Right atrium auricular region (tissue), 2 donors: Measurements from ENCODE around the gene FBXO11. TPM values are rescaled to one million over a fixed set of nuclear protein-coding genes. Genes with fewer than 3 reads are reported as not detected.
"Not testable (repeated sequence)": the region's sequence is repeated elsewhere in the genome, so short reads cannot be mapped to it uniquely, and the experiment has no call there.

ENCODE experiments used
- DNase-seq: peaks from one replicate; pipeline ENCODE4 v3.0.0-alpha.2; 2019; ENCODE audit warnings: low spot score
- H3K27ac ChIP-seq, 2 donors: fragments of 200-600 bp; sonication (generic); 1 replicate in 1 of 2; 2 replicates in 1 of 2; pipeline ENCODE4 v1.5.1; 2016 to 2019
- H3K27me3 ChIP-seq, 2 donors: fragments of 200-600 bp; sonication (generic); one replicate each; pipeline versions ENCODE4 v1.5.1 to v1.6.0; 2017 to 2019
- H3K36me3 ChIP-seq: fragments of 200-600 bp; sonication (generic); one replicate; pipeline ENCODE4 v1.5.1; 2016
- H3K4me1 ChIP-seq, 2 donors: fragments of 200-600 bp; sonication (generic); one replicate each; pipeline versions ENCODE4 v1.5.1 to v1.6.0; 2017 to 2019
- H3K4me3 ChIP-seq, 2 donors: fragments of 200-600 bp; sonication (generic); 1 replicate in 1 of 2; 2 replicates in 1 of 2; pipeline ENCODE4 v1.5.1; 2017 to 2019; ENCODE audit warnings: mild to moderate bottlenecking in 1 of 2, moderate library complexity in 1 of 2
- H3K9me3 ChIP-seq, 2 donors: fragments of 200-600 bp; sonication (generic); one replicate each; pipeline ENCODE4 v1.5.1; 2019
- total RNA-seq, 2 donors: library from RNA; depleted of rRNA; stranded (reverse); fragments of >200 nt; gene quantifications; one replicate each; pipeline ENCODE4 v1.1.0, GENCODE V29; 2016
- TF ChIP-seq, protein P1 (sequence below), 2 donors: fragments of 200-600 bp; sonication (generic); IDR thresholded peaks; one replicate each; pipeline ENCODE4 v1.5.1; 2019; ENCODE audit warnings: antibody characterized with exemption in 2 of 2

FBXO11 gene
- total RNA-seq, 2 donors from 2014 or later = 28.6 to 31.7 TPM

DNA sequence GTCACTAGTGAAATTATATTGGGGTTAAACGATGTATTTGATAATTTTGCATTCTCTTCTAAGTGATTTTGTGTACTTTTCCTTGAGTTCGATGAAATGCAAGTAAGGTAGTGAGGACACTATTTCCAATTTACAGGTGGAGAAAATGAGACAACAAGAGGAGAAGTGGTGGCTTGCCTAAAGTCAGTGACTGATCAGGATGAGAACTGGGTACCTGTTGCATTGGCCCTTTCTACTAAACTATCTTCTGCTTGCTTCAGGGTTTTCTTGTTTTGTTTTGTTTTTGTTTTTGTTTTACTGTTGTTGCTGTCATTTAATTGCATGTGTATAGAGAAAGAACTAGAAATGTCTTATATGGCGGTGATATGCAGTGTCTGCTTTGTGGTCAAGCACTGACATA lies 31.4 kb upstream of the FBXO11 start:
- Histone ChIP-seq H3K27me3 (no peaks in the 10 kb centered on the region), H3K36me3 (no peaks in the 10 kb centered on the region), H3K9me3 (no peaks in the 10 kb centered on the region), H3K4me1 (no peaks in the 10 kb centered on the region), H3K27ac (no peak overlapping the region), H3K4me3 (no peak overlapping the region)
- DNase-seq = no peak
- TF ChIP-seq, protein P1, sequence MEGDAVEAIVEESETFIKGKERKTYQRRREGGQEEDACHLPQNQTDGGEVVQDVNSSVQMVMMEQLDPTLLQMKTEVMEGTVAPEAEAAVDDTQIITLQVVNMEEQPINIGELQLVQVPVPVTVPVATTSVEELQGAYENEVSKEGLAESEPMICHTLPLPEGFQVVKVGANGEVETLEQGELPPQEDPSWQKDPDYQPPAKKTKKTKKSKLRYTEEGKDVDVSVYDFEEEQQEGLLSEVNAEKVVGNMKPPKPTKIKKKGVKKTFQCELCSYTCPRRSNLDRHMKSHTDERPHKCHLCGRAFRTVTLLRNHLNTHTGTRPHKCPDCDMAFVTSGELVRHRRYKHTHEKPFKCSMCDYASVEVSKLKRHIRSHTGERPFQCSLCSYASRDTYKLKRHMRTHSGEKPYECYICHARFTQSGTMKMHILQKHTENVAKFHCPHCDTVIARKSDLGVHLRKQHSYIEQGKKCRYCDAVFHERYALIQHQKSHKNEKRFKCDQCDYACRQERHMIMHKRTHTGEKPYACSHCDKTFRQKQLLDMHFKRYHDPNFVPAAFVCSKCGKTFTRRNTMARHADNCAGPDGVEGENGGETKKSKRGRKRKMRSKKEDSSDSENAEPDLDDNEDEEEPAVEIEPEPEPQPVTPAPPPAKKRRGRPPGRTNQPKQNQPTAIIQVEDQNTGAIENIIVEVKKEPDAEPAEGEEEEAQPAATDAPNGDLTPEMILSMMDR (IDR thresholded peaks at IDR 0.05) = no peak

DNA sequence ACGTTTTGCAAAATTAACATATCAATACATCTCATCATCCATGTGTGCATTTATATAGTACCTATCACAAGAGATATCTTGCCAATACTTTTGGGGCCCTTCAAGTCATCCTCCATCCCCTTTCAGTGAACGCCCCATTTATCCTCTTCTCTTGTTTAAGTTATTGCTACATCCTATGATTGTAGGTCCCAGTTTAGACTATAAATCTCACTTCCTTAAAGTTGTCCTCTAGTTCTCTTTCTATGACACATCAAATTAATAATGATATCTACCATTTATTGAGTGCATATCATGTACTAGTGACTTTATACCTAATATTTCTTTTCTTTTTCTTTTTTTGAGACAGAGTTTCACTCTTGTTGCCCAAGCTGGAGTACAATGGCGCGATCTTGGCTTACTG lies 28.8 kb upstream of the FBXO11 start:
- H3K27me3 ChIP-seq = no peaks in the 10 kb centered on the region
- no peak overlapping the region for H3K4me3 ChIP-seq
- H3K4me1 ChIP-seq = no peaks in the 10 kb centered on the region
- no peaks in the 10 kb centered on the region for H3K9me3 ChIP-seq
- no peak overlapping the region for H3K27ac ChIP-seq
- TF ChIP-seq, protein P1 (IDR thresholded peaks at IDR 0.05) = no peak
- no peak for DNase-seq
- no peaks in the 10 kb centered on the region for H3K36me3 ChIP-seq

DNA sequence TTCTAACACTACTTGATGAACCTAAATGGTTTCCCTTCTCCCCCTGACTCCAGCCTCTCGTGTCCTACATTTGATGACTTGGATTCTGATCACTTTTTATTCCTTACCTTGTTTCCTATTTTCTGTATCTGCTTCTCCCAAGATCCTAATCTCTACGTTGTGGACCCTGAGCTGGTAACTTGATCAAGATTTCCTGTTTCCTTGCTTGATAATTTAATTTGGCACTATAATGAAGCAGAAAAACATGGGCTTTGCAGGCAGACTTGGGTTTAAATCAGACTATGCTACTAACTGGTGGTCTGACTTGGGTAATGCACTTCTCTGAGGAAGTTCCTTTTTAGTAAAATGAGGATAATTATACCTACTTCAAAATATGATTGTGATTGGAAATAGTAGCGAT lies 11.7 kb upstream of the FBXO11 start:
- H3K27me3 ChIP-seq = no peaks in the 10 kb centered on the region
- H3K4me1 ChIP-seq = no peaks in the 10 kb centered on the region
- no peaks in the 10 kb centered on the region for H3K9me3 ChIP-seq
- no peak overlapping the region for H3K4me3 ChIP-seq
- no peak overlapping the region for H3K27ac ChIP-seq
- no peaks in the 10 kb centered on the region for H3K36me3 ChIP-seq
- DNase-seq = no peak
- TF ChIP-seq, protein P1 (IDR thresholded peaks at IDR 0.05) = no peak

DNA sequence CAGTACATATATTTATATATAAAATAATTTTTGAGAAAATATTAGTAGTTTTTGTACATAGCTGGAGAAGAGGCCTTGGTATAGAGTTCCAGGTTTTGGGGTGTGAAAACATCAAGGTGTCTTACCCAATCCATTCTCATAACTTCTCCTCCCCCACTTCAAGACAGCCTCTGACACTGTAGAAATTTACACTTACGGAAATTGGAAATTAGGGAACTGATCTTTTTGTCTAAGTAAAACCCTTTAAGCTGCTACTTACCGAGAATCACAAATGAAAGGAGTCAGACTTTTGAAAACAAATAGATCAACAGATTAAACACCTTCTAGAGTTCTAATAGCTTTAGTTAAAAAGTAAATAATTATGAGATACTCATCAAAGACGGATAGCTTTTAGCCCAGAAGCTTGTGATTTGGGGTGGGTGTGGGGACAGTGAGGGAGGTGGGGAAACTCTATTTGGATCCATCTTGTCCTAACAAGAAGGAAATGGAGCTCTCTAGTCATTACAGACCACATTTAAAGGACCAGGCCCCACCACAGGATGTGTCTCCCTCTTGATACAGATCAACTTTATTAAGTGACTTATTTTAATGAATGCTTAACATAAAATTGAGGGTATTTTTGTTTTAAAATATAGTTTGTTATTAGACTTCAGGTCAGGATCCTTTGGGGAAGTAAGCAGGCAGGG lies 11.1 kb upstream of the FBXO11 start:
- no peaks in the 10 kb centered on the region for H3K9me3 ChIP-seq
- H3K36me3 ChIP-seq = no peaks in the 10 kb centered on the region
- TF ChIP-seq, protein P1 (IDR thresholded peaks at IDR 0.05) = no peak
- H3K27me3 ChIP-seq = no peaks in the 10 kb centered on the region
- no peak overlapping the region for H3K27ac ChIP-seq
- no peak for DNase-seq
- H3K4me1 ChIP-seq = no peaks in the 10 kb centered on the region
- H3K4me3 ChIP-seq = no peak overlapping the region

DNA sequence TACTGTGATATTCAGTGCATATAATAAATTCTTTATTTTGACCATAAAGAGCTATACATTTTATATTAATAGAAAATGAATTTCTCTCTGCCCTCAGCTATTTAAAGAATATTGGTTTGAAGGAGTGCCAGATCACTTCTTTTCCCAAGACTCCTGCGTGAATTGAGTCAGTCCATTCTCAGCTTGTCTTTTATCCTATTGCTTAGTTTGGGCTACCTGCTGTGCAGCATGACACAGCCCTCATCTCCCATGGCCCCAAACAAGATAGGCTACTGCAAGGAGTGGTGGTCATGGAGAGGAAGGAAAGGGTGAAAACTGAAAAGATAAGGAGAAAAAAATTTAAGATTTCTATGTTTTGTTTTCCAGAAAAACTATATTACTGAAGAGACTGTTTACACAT lies 10.1 kb upstream of the FBXO11 start:
- DNase-seq = no peak
- H3K4me3 ChIP-seq = no peak overlapping the region
- no peaks in the 10 kb centered on the region for H3K4me1 ChIP-seq
- TF ChIP-seq, protein P1 (IDR thresholded peaks at IDR 0.05) = no peak
- no peak overlapping the region for H3K27ac ChIP-seq
- H3K36me3 ChIP-seq = no peaks in the 10 kb centered on the region
- no peaks in the 10 kb centered on the region for H3K27me3 ChIP-seq
- no peaks in the 10 kb centered on the region for H3K9me3 ChIP-seq

DNA sequence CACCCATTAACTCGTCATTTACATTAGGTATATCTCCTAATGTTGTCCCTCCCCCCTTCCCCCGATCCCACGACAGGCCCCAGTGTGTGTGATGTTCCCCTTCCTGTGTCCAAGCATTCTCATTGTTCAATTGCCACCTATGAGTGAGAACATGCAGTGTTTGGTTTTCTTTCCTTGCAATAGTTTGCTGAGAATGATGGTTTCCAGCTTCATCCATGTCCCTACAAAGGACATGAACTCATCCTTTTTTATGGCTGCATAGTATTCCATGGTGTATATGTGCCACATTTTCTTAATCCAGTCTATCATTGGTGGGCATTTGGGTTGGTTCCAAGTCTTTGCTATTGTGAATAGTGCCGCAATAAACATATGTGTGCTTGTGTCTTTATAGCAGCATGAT lies 4.4 kb upstream of the FBXO11 start:
- not testable (repeated sequence) for H3K36me3 ChIP-seq, H3K4me1 ChIP-seq, H3K27me3 ChIP-seq, H3K4me3 ChIP-seq, DNase-seq, H3K9me3 ChIP-seq, H3K27ac ChIP-seq
